Left kidney (tissue), 2 donors: ENCODE results near the gene VAV3. TPM values are rescaled to one million over a fixed set of nuclear protein-coding genes. Genes with fewer than 3 reads are reported as not detected.
"Not testable (repeated sequence)": the region's sequence is repeated elsewhere in the genome, so short reads cannot be mapped to it uniquely, and the experiment has no call there.

Source experiments
- DNase-seq: peaks from one replicate; pipeline ENCODE4 v3.0.0-alpha.2; 2013
- polyA plus RNA-seq: library from polyadenylated mRNA; unstranded; fragments of 120-200 nt; gene quantifications from one replicate; pipeline ENCODE4 v1.2.1, GENCODE V29; 2013; ENCODE audit not compliant: insufficient read length

VAV3 gene
- polyA plus RNA-seq, 1 donor = 136 TPM

DNA sequence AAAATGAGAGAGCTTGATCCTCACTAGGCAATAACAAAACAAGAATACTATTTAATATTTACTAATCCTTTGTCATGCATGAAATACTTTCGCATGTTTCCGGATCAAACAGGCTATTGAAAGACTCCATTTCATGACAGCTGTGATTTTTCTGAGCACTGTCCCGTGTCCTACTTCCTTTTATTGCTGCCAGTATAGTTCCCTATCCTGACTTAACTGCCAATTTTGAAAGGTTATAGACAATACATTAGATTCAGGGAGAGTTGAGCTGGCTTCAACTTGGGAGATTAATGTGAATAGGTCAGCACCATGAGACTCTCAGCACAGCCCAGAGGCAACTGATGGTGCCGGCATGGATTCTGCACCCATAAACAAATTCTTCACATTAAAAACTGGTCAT, 225.8 kb downstream of the VAV3 start:
- DNase-seq = no peak

DNA sequence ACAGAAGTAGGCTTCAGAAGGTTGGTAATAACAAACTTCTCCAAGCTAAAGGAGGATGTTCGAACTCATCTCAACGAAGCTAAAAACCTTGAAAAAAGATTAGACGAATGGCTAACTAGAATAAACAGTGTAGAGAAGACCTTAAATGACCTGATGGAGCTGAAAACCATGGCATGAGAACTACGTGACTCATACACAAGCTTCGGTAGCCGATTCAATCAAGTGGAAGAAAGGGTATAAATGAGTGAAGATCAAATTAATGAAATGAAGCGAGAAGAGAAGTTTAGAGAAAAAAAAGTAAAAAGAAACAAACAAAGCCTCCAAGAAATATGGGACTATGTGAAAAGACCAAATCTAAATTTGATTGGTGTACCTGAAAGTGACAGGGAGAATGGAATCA, 231.6 kb downstream of the VAV3 start:
- DNase-seq = not testable (repeated sequence)

DNA sequence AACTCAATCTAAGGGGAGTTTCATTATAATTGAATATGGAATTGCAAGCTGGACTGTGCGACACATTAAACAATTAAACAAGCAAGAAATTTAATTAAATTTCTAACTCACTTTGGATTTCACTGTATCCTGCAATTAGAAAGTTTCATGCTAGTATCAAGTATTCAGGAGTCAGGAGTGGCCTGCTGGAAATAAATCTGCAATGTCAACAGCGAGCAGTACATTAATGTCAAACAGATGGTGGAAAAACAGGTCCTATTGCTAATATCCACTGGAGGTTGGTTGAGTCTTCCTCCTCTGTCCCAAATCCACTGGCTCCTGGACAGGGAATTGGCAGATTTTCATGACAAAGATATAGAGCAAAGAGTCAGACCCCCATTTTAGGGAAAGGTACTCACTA, 237.1 kb downstream of the VAV3 start:
- DNase-seq = no peak

DNA sequence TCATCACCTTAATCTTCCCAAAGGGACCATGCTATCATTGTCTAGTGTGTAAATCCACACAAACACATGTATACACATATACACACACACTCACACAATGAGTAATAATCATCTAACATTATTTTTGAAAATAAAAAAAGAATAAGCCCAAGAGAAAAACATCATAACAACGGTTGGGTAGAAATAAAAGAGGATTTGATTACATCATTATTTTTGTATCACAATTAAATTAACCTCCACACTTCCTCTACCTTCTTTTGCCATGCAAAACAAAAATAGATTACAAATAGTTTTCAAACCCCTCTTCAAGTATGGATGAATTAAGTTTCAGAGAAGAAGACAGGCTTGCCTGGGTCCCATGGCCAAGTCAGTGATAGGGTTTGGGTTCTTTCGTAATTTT, 238.1 kb downstream of the VAV3 start:
- no peak for DNase-seq

DNA sequence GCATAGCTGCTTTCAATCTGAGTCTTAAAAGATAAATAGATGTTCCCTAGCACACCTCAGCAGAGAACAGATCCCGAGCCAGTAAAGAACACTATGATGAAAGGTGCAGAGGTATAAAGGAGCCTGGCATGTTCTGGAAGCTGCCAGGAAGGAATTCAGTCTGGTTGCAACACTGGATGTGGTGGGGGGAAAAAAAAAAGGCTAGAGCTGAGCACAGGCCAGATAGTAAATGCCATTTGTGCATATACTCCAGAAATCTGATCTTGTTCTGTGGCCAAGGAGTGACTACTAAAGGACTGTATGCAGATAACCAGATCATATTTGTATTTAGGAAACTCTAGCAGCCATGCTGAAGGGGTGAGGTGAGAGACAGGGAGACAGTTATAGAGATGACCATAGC, 240.3 kb downstream of the VAV3 start:
- no peak for DNase-seq

DNA sequence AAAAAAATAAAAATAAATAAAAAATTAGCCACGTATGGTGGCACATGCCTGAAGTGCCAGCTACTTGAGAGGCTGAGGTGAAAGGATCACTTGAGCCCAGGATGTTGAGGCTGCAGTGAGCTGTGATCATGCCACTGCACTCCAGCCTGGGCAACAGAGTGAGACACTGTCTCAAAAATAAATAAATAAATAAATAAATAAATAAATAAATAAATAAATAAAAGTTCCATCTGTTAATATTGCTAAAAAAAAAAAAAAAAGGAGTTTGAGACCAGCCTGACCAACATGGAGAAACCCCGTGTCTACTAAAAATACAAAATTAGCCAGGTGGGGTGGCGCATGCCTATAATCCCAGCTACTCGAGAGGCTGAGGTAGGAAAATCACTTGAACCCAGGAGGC, 244.8 kb downstream of the VAV3 start:
- DNase-seq = not testable (repeated sequence)

DNA sequence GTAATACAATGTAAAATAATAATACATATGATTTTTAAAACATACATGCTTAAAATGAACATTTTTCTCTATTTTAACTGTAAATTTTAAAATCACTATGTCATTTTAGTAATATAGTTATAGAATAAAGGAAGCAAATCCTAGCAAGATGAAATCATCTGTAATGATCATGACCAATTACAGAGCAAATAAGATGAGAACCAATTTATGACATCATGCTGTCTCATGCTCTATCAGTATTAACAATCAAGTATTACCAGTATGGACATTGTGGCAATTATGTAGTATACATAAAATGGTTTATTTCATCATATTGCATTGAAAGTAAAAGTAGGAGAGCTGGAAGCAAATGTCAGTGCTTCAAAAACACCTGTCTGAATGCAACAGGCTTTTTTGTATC, 255.0 kb downstream of the VAV3 start:
- no peak for DNase-seq

DNA sequence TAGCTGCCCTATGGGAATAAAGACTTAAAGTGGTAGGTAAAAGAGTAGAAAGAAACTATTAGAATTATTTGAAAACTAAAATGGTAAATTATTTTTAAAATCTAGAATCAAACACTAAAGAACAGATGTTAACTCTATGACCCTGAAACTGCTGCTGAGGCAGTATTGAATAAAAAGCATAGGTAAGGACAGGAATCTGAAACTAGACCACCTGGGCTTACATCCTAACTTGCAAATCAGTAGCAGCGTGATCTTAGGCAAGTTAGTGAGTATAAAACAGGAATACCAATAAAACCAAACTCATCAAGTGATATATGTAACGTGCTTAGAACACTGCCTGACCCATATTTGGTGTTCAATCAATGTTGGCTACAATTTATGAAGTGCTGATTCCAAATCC, 257.9 kb downstream of the VAV3 start:
- DNase-seq = no peak

DNA sequence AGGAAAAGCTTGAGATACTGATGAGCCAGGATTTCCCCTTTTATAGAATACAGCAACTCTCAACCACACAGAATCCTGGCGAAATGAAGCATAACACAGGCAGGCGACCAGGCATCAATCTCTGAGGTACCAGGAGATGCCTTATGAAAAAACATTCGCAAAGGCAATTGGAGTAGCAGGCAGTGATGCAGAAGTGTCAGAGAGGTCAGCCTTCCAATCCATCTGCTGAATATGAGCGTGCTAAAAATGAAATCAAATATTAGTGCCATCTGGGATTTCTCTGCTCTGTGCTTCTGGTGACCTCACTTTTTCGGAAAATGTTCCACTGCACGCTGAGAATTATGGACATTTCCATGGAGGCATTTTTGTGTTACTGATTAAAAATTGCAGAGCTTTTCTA, 258.8 kb downstream of the VAV3 start:
- no peak for DNase-seq

DNA sequence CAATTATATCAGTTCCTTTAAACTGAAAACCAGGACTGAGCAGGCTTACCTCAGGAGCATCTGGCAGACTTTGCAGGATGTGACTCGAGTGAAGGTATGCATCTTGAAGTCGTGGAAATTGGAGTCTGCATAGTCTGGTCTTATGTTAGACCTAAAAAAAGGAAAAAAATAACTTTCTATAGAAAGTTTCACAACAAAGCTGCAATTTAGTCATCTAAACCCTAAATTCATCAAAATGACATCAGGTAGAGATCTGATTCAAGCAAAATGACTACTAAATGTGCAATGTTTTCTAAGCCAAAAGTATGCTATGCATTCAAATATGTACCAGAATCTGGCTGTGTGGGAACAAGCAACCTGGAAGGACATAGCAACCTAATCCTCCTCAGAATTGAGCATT, 260.1 kb downstream of the VAV3 start:
- no peak for DNase-seq

DNA sequence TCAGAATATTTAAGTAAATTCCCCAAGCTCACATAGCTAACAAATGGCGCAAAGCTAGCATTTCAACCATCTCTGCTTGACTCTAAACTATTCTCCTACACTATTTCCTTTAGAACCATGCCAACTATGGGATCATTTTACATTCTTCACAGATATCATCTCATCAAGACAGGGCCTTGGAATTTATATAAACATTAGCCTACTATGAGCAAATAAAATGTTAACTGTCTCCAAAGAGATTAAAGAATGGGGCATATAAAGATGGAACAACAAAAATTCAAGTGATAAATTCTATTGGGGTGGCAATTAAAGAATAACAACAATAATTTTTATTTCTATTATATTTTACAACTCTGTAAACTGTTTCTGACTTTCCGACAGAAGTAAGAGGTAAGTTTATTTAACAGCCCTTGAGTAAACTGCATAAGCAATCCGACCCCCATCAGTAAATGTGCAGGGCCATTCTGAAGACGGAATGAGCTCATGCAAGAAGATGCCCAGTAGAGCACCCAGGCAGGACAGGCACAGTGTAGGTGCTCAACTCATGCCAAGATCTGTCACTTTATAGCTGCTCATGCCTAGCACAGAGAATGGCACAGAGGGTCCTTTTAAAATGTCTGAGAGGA, 261.9 kb downstream of the VAV3 start:
- DNase-seq = no peak

DNA sequence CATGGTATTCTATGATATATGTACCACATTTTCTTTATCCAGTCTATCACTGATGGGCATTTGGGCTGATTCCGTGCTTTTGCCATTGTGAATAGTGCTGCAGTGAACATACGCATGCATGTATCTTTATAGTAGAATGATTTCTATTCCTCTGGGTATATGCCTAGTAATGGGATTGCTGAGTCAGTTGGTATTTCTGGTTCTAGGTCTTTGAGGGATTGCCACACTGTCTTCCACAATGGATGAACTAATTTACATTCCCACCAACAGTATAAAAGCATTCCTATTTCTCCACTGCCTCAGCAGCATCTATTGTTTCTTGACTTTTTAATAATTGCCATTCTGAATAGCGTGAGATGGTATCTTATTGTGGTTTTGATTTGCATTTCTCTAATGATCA, 264.3 kb downstream of the VAV3 start:
- not testable (repeated sequence) for DNase-seq

DNA sequence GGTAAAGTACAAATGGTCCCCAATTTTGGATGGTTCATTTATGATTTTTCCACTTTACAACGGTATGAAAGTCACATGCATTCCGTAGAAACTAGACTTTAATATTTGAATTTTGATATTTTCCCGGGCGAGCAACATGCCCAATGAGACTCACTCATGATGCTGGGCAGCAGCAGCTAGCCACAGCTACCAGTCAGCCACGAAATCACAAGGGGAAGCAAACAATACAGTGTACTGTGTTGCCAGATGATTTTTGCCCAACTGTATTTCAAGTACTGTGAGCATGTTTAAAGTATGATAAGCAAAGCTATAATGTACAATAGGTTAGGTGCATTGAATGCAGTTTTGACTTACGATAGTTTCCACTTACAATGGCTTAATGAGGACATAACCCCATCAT, 266.8 kb downstream of the VAV3 start:
- DNase-seq = no peak

DNA sequence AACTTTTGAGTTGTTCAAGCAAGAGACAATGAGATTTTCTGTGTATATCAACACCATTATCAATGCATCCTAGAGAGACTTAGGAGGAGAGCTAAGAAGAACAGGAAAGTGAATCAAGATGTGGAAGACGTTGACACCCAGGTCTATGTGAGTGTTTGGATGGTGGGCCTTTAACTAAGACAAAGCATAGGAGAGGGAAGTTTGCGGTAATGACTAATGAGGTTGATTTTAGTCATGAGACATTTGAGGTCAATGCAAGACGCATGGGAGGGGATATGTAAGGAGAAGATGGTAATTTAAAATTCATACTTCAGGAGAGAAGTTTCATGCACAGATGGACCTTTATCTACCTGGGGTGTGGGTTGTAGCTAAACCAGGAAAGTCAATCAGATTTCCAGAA, 269.6 kb downstream of the VAV3 start:
- no peak for DNase-seq

DNA sequence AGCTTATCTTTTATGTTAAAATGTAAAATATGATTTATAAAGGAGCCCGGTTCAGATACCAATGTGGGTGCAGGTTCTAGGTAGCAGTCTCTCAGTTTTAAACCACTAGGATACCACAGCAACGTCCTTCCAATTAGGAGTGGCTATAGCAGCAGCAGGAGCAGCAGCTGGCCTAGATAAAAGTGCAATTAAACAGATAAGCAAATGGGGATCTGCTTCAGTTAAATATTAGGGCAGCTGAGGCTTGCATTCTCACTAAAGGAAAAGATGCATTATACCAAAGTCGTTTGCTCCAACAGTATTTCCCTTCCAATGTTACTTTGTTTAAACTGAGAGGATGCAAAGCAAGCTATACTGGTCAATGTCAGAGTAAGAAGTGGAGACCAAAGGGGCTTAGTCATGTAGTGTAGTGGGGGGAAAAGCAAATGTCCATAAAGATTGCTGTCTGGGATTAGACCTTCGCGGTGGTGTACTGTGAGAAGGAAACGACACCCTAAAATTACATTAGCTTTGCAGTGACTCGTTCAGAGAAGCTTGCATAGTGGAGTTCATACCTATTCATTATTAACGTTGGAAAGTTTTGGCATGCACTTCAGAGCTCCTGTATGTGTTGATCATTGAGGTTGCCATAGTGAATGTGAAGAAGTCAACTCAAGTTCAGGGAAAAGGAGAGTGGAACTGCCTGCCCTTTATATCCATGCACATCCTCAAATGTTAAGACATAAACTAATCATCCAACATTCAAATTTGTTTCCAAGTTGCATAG, 272.2 kb downstream of the VAV3 start:
- DNase-seq = no peak

DNA sequence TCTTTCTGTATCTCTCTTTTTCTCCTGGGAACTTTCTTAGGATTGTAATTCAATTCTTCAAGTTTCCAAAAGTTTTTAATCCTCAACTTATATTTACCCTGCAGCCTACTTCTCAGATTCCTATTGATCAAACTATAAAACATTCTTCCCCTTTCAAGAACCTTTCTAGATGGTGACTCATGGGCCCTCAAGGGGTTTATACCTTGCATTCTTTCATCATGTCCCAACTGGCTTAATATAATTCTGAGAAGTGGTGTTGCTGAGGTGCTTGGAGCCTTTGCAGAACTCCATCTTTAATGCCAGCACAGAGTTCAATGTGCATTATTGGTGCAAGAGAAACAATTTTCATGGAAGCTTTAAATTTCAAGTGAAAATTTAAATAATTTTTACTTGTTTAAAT, 273.4 kb downstream of the VAV3 start:
- no peak for DNase-seq

DNA sequence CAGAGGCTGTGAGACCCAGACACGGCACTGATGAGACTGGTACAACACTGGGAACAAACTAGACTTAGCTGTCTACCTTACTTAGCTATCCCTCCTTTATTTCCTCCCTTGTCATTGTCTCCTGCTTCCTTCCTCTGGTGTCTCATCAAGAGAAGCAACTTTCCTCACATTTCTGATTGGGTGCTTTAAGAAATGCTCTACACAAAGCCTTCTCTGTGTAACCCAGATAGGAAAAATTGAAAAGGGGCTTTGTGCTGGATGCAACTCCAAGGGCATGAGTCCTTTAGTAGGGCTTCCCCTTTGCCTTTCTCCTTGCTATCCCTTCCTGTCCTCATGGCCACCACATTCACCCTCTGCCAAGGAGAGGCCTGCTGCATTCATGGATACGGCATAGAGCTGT, 274.5 kb downstream of the VAV3 start:
- DNase-seq = no peak

DNA sequence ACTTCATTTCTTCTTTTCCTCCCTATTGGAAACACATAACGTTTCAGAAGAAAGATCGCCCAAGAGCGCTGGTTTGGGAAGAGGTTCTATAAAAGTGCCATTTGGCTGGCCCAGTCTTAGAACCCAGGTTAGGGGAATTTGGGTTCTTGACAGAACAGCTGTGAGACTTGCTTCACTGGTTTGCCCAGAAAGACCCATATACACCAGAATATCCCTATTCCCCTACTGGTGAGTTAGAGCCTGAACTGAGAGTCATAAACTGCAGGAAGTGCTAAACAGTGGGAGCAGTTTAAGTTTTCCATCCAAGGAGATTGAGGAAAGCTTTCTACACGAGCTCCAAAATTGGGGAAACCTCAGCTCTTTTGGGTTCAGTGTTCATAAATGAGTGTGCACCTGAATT, 275.2 kb downstream of the VAV3 start:
- no peak for DNase-seq

DNA sequence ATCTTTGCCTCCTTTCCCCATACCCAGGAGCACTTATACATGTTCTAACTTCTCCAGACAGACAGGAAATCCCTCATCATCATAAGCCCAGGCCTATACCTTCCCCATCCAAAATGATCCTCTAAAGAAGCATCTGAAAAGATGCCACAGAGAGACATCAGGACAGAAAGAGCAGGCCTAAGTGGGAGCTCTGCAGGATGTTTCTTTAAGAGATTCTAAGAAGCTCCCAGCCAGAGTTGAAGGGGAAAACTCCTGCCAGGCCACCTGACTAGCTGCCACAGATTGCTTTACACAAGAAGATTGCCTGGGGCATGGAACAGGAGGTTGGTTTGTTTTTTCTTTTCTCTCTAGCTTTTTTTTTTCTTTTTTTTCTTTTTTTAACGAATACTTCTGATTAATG, 275.8 kb downstream of the VAV3 start:
- DNase-seq = no peak

DNA sequence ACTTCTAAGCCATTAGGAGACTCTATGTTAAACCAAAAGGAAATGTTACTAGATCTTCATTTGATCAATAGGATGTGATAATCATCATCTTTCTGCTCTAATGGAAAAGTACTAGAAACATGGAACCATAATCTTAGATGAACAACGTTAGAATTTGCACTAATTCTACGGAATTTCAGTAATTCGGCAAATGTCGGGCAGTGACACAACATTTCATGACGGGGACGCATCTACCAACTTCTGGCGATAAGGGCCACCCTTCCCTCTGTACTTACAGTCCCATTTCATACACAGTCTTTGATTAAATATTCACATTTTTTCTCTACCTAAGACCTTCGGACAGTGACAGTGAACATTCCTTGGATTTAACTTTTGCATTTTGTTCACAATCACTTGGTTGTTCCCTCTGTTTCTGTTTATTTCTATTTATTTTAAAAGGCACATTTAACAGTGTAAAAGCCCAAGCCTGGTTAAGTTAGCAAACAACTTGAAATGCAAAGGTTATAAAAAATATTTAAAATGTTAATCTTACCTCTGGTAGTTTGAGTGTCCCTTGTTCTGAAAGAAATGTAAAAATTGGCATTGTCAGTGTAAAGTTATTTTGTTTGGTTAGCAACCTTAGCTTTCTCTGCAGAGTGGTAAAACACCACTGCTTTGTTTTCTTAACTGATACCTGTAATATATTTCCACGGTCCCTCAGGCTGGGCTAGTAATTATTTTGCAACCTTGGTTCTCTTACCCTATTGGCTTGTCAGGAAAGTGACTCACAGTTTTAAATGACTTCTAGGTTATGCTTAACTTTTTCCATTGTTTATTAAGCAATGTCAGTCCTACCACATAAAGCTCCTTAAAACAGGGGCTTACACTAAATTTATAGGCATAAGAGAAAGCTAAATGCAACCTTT, 276.9 kb downstream of the VAV3 start:
- DNase-seq = no peak

DNA sequence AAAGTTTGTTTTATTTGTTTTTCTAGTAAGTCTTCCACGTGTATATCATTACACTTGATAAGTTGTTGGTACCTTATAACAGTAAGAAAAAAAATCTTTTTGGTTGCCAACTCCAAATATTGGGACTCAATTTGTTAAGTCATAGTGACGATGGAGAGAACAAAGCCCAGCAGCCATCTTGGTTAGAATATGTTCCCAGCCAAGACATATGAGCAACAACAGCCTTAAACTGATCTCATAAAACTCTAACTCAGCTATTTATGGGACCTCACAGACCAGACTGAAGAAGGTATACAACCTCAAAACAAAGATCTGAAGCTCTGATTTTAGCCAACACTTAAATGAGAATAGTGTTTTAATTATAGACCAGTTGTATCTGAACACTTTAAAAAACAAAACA, 281.3 kb downstream of the VAV3 start:
- DNase-seq = no peak

DNA sequence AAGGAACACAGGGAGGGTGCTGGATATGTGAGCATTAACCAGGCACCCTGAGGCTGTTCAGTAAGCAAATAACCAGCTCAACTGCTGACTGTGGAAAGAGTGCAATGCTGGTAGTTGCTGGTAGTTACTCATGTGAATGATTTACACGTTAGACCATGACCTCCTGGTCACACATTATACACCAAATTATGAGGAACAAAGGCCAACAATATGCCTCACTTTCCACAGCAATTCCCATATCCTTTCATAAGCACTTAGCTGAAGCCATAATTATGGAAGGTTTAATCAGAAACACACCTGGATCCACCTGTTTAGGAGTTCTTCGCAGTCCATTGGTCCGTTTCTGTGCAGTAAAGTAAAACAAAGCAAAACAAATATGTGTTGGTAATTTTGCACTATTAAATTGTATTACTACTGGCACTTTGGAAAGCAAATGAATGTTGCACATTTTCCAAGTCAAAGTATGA, 281.8 kb downstream of the VAV3 start:
- peak; percentile 43 for DNase-seq

DNA sequence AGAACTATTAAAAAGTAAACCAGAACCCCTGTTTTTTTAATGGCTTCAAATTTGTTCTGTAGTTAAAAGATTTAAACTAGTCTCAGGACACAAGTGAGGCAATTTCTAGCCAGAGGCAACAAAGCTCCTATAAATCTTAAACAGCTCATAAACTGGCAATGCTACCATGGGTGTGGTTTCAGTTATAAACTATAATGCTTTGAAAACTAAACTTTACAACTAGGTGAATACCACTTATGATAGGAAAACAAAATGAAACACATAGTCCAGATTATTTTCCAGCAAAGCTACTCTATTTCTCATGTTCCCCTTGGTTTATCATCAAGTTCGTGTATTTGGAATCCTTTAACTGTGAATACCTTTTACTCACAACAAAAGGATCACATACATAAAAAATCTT, 282.5 kb downstream of the VAV3 start:
- no peak for DNase-seq
